Epithelial cell of prostate (primary cell): ENCODE measurements around the gene RNF4.

Experiments used
- DNase-seq: peaks from one replicate; pipeline ENCODE4 v3.0.0-alpha.2; 2011; ENCODE audit warnings: low read depth, low spot score
- H3K27ac ChIP-seq: fragments of 450-650 bp; 2 replicates; pipeline ENCODE4 v1.5.1; 2017; ENCODE audit warnings: mild to moderate bottlenecking

RNF4 gene

GRCh38 chr4:2483237-2483636 lies 14.3 kb downstream of the RNF4 start:
- peak overlapping the region; percentile 23 for H3K27ac ChIP-seq
- DNase-seq = no peak

GRCh38 chr4:2484185-2484584 lies 15.3 kb downstream of the RNF4 start:
- DNase-seq = no peak
- no peak overlapping the region for H3K27ac ChIP-seq

GRCh38 chr4:2484993-2485392 lies 16.1 kb downstream of the RNF4 start:
- no peak for DNase-seq
- peak overlapping the region; percentile 15 for H3K27ac ChIP-seq

GRCh38 chr4:2485956-2486355 lies 17.1 kb downstream of the RNF4 start:
- DNase-seq = no peak
- H3K27ac ChIP-seq = peak overlapping the region; percentile 9

GRCh38 chr4:2486981-2487380 lies 18.1 kb downstream of the RNF4 start:
- no peak for DNase-seq
- peak overlapping the region; percentile 96 for H3K27ac ChIP-seq

GRCh38 chr4:2487632-2488031 lies 18.7 kb downstream of the RNF4 start:
- H3K27ac ChIP-seq = peak overlapping the region; percentile 96
- DNase-seq = no peak

- no peak for DNase-seq
- peak overlapping the region; percentile 96 for H3K27ac ChIP-seq
Observed at GRCh38 chr4:2489081-2489805, 20.3 kb downstream of the RNF4 start.

GRCh38 chr4:2489841-2490552 lies 21.1 kb downstream of the RNF4 start:
- H3K27ac ChIP-seq = peak overlapping the region; percentile 96
- DNase-seq = no peak

GRCh38 chr4:2492970-2493369 lies 24.1 kb downstream of the RNF4 start:
- DNase-seq = no peak
- H3K27ac ChIP-seq = peak overlapping the region; percentile 96

- no peak for DNase-seq
- H3K27ac ChIP-seq = peak overlapping the region; percentile 31
Observed at GRCh38 chr4:2494992-2495391, 26.1 kb downstream of the RNF4 start.

- no peak overlapping the region for H3K27ac ChIP-seq
- no peak for DNase-seq
Observed at GRCh38 chr4:2497324-2497723, 28.4 kb downstream of the RNF4 start.

- no peak overlapping the region for H3K27ac ChIP-seq
- DNase-seq = no peak
Observed at GRCh38 chr4:2497931-2498330, 29.0 kb downstream of the RNF4 start.

- no peak overlapping the region for H3K27ac ChIP-seq
- no peak for DNase-seq
Observed at GRCh38 chr4:2500547-2500946, 31.6 kb downstream of the RNF4 start.

- no peak for DNase-seq
- no peak overlapping the region for H3K27ac ChIP-seq
Observed at GRCh38 chr4:2501034-2501594, 32.2 kb downstream of the RNF4 start.

- DNase-seq = no peak
- no peak overlapping the region for H3K27ac ChIP-seq
Observed at GRCh38 chr4:2503809-2504208, 34.9 kb downstream of the RNF4 start.

GRCh38 chr4:2507259-2507658 lies 38.4 kb downstream of the RNF4 start:
- H3K27ac ChIP-seq = no peak overlapping the region
- no peak for DNase-seq

- H3K27ac ChIP-seq = no peak overlapping the region
- DNase-seq = no peak
Observed at GRCh38 chr4:2507855-2508254, 38.9 kb downstream of the RNF4 start.

GRCh38 chr4:2510351-2511259 lies 41.7 kb downstream of the RNF4 start:
- DNase-seq = no peak

GRCh38 chr4:2511645-2512131 lies 42.8 kb downstream of the RNF4 start:
- no peak for DNase-seq
- H3K27ac ChIP-seq = no peak overlapping the region

More at GRCh38 chr4:2510351-2511259, 41.7 kb downstream of the RNF4 start:
- H3K27ac ChIP-seq = no peak overlapping the region

GRCh38 chr4:2512396-2513135 lies 43.7 kb downstream of the RNF4 start:
- H3K27ac ChIP-seq = no peak overlapping the region
- DNase-seq = no peak
